Dermis lymphatic vessel endothelial cell (primary cell): ENCODE measurements around the gene MPP2. TPM values are rescaled to one million over a fixed set of nuclear protein-coding genes. Genes with fewer than 3 reads are reported as not detected.

ENCODE experiments used
- total RNA-seq: library from RNA; depleted of rRNA; stranded (reverse); fragments of >200 nt; gene quantifications from 2 replicates; pipeline ENCODE4 v1.2.1, GENCODE V29; 2014

MPP2 gene, protein sequence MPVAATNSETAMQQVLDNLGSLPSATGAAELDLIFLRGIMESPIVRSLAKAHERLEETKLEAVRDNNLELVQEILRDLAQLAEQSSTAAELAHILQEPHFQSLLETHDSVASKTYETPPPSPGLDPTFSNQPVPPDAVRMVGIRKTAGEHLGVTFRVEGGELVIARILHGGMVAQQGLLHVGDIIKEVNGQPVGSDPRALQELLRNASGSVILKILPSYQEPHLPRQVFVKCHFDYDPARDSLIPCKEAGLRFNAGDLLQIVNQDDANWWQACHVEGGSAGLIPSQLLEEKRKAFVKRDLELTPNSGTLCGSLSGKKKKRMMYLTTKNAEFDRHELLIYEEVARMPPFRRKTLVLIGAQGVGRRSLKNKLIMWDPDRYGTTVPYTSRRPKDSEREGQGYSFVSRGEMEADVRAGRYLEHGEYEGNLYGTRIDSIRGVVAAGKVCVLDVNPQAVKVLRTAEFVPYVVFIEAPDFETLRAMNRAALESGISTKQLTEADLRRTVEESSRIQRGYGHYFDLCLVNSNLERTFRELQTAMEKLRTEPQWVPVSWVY
- total RNA-seq, result under 0.01 and 0.11 TPM in 2 replicates

DNA sequence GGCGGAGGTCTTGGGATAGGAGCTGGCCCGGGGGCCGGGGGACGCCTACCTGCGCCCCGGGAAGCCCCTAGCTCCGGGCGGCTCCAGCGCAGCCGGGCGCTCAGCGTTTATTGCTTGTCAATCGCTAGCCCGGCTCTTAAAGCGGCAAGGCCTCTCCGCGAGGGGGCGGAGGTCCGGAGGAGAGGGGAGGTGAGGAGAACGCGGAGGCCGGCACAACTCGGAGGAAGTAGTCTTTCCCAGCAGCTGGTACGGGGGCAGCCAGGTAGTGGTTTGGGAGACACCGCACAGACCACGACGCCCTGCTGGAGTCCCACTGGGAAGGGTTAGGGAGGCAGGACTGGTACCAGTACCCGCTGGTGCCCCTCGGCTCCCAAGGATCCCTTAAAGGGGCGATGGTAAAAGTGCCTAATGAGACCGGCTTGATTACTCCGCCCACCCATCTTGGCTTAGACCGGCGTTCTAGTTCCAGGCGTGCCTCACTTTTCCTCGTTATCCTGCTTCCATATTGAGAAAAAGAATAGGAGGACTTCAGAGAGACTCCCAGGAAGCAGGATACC, at the start of gene MPP2:
Gene MPP2, minus strand, starts transcription at position 112 of the 557 bp plus-strand sequence. CDS start 3,076 bp downstream, outside the sequence.

DNA sequence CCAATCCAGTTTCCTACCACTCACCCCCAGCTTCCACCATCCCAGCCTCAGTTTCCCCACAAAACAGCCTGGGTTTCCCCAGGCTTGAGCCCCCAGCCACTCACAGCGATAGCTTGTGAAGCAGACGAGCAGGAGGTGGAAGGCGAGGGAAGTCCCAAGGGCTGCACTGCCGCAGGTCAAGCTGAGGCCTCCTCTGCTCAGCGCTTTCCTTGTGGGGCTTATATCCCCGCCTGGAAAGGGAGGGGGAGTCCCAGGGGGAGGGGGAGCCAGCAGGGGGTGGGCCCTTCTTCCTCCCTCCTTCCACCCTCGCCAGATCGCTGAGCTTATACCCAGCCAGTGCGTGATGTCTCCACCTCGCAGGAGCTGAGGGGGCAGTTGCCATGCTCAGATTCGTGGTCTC, 46.4 kb upstream of the MPP2 start, which contains the start of gene PYY:
Gene PYY, minus strand, starts transcription at position 195 of the 400 bp plus-strand sequence. CDS start 457 bp downstream, outside the sequence.

DNA sequence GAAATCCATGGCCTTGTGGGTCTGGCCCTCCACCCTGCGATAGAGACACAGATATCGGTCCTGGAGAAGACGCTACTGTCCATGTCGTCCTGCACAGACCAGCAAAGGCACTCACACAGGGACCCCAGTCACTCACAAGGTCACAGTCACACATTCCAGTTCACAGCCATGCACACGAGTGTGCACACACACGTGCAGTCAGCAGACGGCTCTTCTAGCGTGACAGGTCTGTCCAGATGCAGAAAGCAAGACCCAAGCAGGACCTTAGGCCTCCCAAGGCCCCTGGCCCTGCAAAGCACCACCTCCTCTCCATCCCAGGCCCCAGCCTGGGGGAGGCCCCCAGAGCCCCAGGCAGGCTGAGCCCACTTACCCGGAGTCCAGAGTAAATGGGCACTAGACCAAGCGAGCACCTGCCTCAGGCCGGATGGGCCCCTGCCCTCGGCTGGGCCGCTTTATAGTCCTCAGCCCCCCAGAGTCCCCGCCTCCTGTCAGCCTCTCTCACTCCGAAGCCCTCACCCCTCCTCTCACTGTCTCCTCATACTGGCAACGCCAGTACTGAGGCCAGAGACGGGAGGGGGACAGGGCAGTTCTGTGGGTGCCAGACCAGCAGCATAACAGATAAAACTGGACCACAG, 34.8 kb upstream of the MPP2 start, which contains the start of gene PPY:
Gene PPY, minus strand, starts transcription at position 426 of the 635 bp plus-strand sequence. CDS start 822 bp downstream, outside the sequence.

DNA sequence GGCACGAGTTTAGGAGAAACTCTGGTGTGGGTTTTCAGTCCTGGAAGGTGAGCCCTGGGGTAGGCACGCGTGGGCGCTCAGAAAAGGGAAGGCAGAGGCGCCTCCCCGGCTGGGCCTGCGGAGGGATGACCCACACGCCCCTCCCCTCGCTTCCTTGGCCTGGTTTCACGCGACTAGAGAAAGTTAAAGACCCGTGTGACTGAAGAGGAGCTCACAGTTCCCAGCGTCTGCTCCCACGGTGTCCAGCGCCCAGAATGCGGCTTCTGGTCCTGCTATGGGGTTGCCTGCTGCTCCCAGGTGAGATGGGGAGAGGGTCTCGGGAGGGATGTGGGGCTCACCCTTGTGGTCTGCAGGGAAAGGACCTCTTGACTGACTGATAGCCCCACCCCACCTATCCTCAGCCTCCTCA, 60.4 kb downstream of the MPP2 start, which contains the start of gene CD300LG:
Gene CD300LG, plus strand, starts transcription at position 214 of the 409 bp plus-strand sequence. Its CDS starts 41 bp downstream, at position 255.

DNA sequence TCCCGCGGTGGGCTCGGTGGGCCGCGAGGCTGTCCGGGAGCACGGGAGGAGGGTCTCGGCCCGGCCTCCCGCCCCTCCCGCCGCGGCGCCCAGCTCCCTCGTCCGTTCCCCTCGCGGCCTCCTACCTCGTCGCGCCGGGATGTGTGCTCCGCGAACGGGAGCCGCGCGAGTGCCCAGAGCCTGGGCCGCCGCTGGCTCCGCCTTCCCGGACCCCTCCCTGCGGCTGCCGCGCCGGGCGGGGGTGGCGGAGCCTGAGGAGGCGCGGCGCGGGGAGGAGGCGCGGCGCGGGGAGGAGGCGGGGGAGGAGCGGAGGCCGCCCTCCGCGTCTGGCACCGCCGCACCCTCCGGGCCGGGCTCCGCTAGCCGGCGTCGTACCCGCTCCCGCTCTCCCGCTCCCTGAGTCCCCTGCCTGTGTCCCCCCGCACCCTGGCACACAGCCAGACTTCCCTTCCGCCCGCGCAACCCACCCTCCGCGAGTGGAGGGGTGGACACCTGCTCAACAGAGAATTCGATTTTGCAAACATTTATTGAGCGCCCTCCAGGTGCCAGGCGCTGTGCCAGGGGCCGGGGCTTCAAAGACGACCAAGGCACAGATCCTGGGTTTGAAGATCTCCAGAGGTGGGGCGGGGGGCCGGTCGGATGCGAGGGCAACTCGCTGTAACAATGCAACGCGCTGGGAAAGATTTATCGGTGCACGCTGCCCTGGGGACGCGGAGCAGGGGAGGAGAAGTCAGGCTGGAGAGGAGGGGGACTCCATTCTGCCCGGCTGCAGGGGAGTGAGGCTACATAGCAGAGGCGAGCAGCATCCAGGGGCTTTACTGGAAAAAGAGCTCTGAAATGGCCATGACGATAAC, 74.1 kb downstream of the MPP2 start, which contains the start of gene MPP3:
Gene MPP3, minus strand, starts transcription at position 171 of the 854 bp plus-strand sequence. CDS start 1,240 bp downstream, outside the sequence.

Other genes starting within 250 kb of the MPP2 start
- gene MEOX1, start 245.6 kb downstream of the MPP2 start, total RNA-seq, result under 0.01 and 0.09 TPM in 2 replicates
- not detected in 2 replicates for gene SOST, start 148.7 kb downstream of the MPP2 start, total RNA-seq
- 47.6 and 73.7 TPM in 2 replicates for gene DUSP3, start 128.6 kb downstream of the MPP2 start, total RNA-seq
- not detected in 2 replicates for gene CFAP97D1, start 127.1 kb downstream of the MPP2 start, total RNA-seq
- 0.95 and 1.2 TPM in 2 replicates for gene MPP3, start 74.4 kb downstream of the MPP2 start, total RNA-seq
- under 0.01 and 0.17 TPM in 2 replicates for gene CD300LG, start 60.4 kb downstream of the MPP2 start, total RNA-seq
- gene PPY, start 34.9 kb upstream of the MPP2 start, total RNA-seq, result not detected in 2 replicates
- gene PYY, start 46.4 kb upstream of the MPP2 start, total RNA-seq, result not detected in 2 replicates
- 2.4 TPM in 2 replicates for gene NAGS, start 97.1 kb upstream of the MPP2 start, total RNA-seq
- gene TMEM101, start 107.4 kb upstream of the MPP2 start, total RNA-seq, result 87.9 and 101 TPM in 2 replicates
- 22.0 and 22.6 TPM in 2 replicates for gene LSM12, start 159.1 kb upstream of the MPP2 start, total RNA-seq
- 19.2 and 25.9 TPM in 2 replicates for gene G6PC3, start 163.2 kb upstream of the MPP2 start, total RNA-seq
- gene HDAC5, start 216.1 kb upstream of the MPP2 start, total RNA-seq, result 29.0 and 33.8 TPM in 2 replicates
- gene HROB, start 234.4 kb upstream of the MPP2 start, total RNA-seq, result 0.77 and 1.6 TPM in 2 replicates